GM21825 (cell line): ENCODE results near the gene HELZ.

Source experiments
- ATAC-seq: cut with Tn5 transposase; IDR thresholded peaks from one replicate; pipeline ENCODE4 v1.9.1; 2021; ENCODE audit warnings: mild to moderate bottlenecking, moderate library complexity; ENCODE audit not compliant: unreplicated experiment

Gene HELZ

GRCh38 chr17:67038861-67039365, 206.1 kb downstream of the HELZ start:
- no peak for ATAC-seq

- peak; percentile 58 for ATAC-seq
Measured at GRCh38 chr17:67035131-67036083, 209.6 kb downstream of the HELZ start.

- ATAC-seq: no peak
Measured at GRCh38 chr17:67033613-67034012, 211.4 kb downstream of the HELZ start.

- no peak for ATAC-seq
Measured at GRCh38 chr17:67032985-67033384, 212.0 kb downstream of the HELZ start.

- ATAC-seq: no peak
Measured at GRCh38 chr17:67032382-67032781, 212.6 kb downstream of the HELZ start.

- ATAC-seq: no peak
Measured at GRCh38 chr17:67030641-67031040, 214.4 kb downstream of the HELZ start.

- ATAC-seq: no peak
Measured at GRCh38 chr17:67027031-67027628, 217.9 kb downstream of the HELZ start.

GRCh38 chr17:67026341-67026740, 218.7 kb downstream of the HELZ start:
- no peak for ATAC-seq

GRCh38 chr17:67025216-67025792, 219.7 kb downstream of the HELZ start:
- ATAC-seq: no peak

- no peak for ATAC-seq
Measured at GRCh38 chr17:67024736-67025135, 220.3 kb downstream of the HELZ start.

GRCh38 chr17:67022451-67022810, 222.6 kb downstream of the HELZ start:
- no peak for ATAC-seq

GRCh38 chr17:67021743-67022450, 223.1 kb downstream of the HELZ start:
- ATAC-seq: no peak

GRCh38 chr17:67021196-67021595, 223.8 kb downstream of the HELZ start:
- no peak for ATAC-seq
